Raji (cell line): ENCODE measurements around the gene TRIM23.

Experiments
- POLR2A ChIP-seq: IDR thresholded peaks from 2 replicates; pipeline ENCODE4 v1.6.1; 2011; ENCODE audit warnings: low read depth, low read length, control low read depth; ENCODE audit not compliant: insufficient read depth

Gene TRIM23

DNA sequence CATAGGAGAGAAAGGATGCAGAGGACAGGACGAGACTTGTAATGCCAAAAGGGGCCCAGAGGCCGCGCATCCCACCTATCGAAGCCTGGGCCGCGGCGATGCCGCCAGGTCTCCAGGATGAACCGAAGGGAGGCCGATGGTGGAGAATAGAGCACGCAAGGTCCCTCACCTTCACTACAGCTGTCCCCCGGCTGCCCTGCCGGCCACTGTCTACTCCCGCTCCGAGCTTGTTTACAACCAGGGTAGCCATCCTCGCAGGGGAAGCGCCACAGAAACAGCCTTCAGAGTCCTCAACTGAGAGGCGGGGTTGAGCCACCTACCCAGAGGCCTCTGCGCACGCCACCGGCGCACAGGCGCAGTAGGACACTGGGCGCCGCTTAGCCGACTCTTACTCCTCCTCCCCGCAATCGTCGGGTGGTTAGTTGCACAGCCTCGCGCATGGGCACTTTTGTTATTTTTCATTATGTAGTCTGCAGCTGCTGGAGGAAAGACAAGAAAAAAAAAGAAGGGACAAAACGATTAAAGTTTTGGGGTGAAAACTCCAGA lies at the start of gene TRIM23:
Gene TRIM23, minus strand, starts transcription at position 309 of the 546 bp plus-strand sequence. Its CDS starts 59 bp downstream, at position 250.
- TF ChIP-seq POLR2A, result peak; percentile 82

GRCh38 chr5:65672796-65673195 lies 48.7 kb upstream of the TRIM23 start:
- TF ChIP-seq POLR2A, result no peak

DNA sequence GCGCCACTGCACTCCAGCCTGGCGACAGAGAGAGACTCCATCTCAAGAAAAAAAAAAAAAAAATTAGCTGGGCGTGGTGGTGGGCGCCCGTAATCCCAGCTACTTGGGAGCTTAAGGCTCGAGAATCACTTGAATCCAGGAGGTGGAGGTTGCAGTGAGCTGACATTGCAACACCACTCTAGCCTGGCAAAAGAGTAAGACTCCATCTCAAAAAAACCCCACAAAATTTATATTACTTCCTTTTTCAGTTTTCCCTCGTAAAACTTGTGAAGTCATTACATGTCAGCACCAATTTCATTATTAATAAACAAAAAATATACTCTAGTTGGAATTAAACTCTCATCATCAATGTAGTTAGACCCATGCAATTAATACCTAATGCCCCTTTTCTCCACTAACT lies 44.6 kb upstream of the TRIM23 start:
- TF ChIP-seq POLR2A, result no peak

DNA sequence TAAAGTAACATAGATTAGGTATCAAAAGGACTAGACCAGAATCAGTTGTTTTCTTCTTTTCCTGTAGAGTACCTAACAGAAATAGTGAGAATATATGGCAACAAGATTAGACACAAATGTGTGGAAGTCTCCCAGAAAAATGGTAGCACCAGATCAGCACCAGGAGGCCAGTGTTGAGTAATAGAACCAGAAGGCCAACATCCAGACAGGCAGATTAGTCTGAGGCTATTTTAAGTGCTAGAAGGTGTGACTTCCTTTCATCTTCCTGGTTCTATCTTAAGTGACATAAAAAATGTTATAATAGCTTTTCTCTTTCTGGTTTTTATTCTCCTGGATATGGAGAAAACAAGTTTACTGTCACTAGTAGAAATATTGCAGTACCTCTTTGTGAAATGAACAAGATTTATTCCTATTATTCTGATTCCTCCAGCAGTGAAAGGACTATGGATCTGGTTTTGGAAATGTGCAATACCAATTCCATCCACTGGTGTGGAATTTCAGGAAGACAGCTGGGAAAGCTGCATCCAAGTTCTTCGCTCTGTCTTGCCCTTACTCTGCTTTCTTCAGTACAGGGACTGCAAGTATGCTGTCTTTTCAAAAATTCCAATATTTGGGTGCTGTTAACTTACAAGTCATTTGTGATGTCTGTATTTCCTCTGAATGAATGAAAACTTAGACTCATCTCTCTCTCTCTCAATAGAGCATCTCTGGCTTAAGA lies 39.8 kb upstream of the TRIM23 start:
- TF ChIP-seq POLR2A, result no peak

DNA sequence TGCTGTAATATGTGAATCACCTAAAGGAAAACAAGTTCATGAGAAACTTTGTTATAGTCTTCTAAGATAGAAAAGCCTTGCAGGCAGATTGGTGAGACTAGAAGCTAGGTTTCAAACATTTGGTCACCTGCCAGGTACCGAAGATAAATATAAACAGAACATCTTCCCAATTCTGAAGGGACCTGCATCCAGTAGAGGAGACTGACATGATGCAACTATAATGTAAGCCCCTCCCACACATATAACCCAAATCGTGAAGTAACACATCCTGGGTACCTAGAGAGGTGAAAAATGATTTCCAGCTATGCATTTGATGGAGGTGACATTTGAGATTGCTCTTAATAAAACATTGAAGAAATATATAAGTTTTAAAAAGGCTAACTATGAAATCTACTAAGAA lies 30.6 kb upstream of the TRIM23 start:
- TF ChIP-seq POLR2A, result no peak

- TF ChIP-seq POLR2A, result no peak
Observed at GRCh38 chr5:65651144-65651543, 27.0 kb upstream of the TRIM23 start.

- no peak for TF ChIP-seq POLR2A
Observed at GRCh38 chr5:65647941-65648340, 23.8 kb upstream of the TRIM23 start.

DNA sequence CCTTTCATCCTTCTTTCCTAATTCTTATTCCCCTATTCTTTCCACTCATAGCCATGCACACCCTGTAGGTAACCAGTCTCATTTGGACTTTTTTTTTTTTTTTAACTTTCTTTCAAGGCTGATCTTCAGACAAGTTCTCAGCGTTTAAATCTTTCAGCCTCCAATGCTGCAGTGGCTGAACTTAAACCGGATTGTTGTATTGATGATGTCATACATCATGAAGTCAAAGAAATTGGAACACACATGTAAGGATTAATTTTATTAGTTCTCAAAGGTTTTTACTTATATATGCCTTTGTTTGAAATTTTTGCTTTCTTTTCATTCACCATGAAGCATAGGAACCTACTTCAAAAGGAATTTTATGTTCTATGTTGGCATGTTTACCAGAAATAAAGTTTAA lies 22.8 kb upstream of the TRIM23 start:
- TF ChIP-seq POLR2A, result no peak

- no peak for TF ChIP-seq POLR2A
Observed at GRCh38 chr5:65640240-65640639, 16.1 kb upstream of the TRIM23 start.

- no peak for TF ChIP-seq POLR2A
Observed at GRCh38 chr5:65630981-65631380, 6.8 kb upstream of the TRIM23 start.

- no peak for TF ChIP-seq POLR2A
Observed at GRCh38 chr5:65625743-65626142, 1.6 kb upstream of the TRIM23 start.

DNA sequence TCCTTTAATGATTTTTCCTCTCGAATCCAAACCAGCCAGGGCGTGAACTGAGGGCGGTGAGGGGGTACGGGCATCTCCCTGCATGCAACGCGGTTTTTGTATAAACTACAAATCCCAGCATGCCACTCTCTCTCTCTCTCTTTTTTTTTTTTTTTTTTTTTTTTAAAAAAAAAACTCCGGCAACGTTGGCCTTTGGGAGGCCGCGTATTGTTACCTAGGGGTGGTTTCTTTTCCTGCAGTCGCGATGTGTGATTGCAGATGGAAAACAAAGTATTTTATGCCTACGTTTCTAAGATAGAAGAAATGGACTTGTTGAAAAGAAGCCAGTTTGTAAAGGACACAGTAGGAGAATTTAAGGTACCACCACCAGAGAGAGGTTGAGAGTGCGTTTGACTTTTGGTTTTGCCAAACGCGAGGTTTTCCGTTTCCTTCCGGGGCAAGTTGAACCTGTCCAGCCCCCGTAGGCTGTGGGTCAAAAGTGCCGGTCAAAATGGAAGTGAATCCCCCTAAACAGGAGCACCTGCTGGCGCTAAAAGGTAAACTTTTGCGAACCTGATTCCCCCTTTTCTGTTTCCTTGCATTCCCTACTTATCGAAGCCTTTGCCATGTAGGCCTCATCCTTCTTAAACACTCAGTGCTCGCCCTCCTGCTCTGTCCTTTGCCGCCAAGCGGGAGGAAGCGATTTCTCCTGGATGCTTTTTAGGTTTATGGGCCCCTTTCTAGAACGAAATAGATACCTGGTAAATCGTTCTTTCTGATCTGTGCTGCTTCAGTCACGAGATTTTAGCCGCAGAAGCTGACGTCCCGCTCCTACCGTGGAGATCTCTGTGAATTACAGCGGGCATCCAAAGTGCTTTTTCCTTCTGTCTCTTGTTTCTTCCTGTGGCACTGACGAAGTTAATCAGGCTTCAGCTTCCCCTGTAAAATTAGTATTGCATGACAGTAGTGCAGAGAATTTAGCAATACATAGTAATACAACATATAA lies 730 bp upstream of the TRIM23 start, which contains the start of the genes SHLD3 and TRAPPC13:
Gene SHLD3, plus strand, starts transcription at position 457 of the 985 bp plus-strand sequence. CDS start 4,561 bp downstream, outside the sequence.
Gene TRAPPC13, plus strand, starts transcription at position 457 of the 985 bp plus-strand sequence. Its CDS starts 34 bp downstream, at position 491.
- peak; percentile 60 for TF ChIP-seq POLR2A

- no peak for TF ChIP-seq POLR2A
Observed at GRCh38 chr5:65623482-65623881, 651 bp downstream of the TRIM23 start.

DNA sequence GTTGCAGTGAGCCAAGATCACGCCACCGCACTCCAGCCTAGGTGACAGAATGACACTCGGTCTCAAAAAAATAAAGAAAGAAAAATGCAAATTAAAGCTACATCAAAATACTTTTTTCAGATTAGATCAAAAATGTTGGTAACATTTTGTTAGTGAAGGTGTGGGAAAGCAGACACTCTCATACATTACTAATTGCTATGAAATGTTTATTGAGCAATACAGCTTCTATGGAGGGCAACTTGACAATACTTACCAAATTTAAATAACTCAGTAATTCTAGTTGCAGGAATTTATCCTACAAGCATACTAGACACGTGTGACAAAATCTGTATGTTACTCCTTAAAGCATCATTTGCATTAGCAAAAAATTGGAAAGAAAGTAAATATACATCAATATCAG lies 4.1 kb downstream of the TRIM23 start:
- no peak for TF ChIP-seq POLR2A

- no peak for TF ChIP-seq POLR2A
Observed at GRCh38 chr5:65612298-65612907, 11.7 kb downstream of the TRIM23 start.
